SK-N-SH (cell line): Measurements from ENCODE around the gene FIZ1.

Experiments used
- CTCF ChIP-seq: fragments of 200-600 bp; sonication (generic); IDR thresholded peaks from 2 replicates; pipeline ENCODE4 v1.6.1; 2017; ENCODE audit warnings: antibody characterized with exemption, mild to moderate bottlenecking, moderate library complexity
- EP300 ChIP-seq, 2 experiments: IDR thresholded peaks; 2 replicates each; pipeline versions ENCODE4 v1.4.0 to v1.6.1; 2012; ENCODE audit warnings: borderline replicate concordance in 1 of 2, low read depth in 1 of 2, low read length in 1 of 2
- EZH2phosphoT487 ChIP-seq: fragments of 200-600 bp; sonication (generic); IDR thresholded peaks from 2 replicates; pipeline ENCODE4 v1.6.1; 2017; ENCODE audit warnings: low read depth, mixed run types, mild to moderate bottlenecking, antibody characterized with exemption, moderate library complexity, borderline replicate concordance
- MXI1 ChIP-seq: IDR thresholded peaks from 2 replicates; pipeline ENCODE4 v1.6.1; 2012; ENCODE audit warnings: mild to moderate bottlenecking, low read depth, low read length, improper control_type of control experiment
- POLR2AphosphoS5 ChIP-seq: IDR thresholded peaks from 2 replicates; pipeline ENCODE4 v1.6.1; 2012; ENCODE audit warnings: low read depth, low read length
- RXRA ChIP-seq: IDR thresholded peaks from 2 replicates; pipeline ENCODE4 v1.4.0; 2012; ENCODE audit warnings: low read depth, mild to moderate bottlenecking, borderline replicate concordance
- TCF12 ChIP-seq: IDR thresholded peaks from 2 replicates; pipeline ENCODE4 v1.4.0; 2012
- TF ChIP-seq, protein P1 (sequence below): fragments of 150-350 bp; IDR thresholded peaks from 2 replicates; pipeline ENCODE4 v1.6.1; 2016; ENCODE audit warnings: mild to moderate bottlenecking, low read depth, low read length
- TF ChIP-seq, protein P2 (sequence below): IDR thresholded peaks from 2 replicates; pipeline ENCODE4 v1.4.0; 2012; ENCODE audit warnings: low read depth
- TF ChIP-seq, protein P3 (sequence below): IDR thresholded peaks from 2 replicates; pipeline ENCODE4 v1.6.1; 2012; ENCODE audit warnings: mild to moderate bottlenecking, low read depth, low read length, moderate library complexity

DNA sequence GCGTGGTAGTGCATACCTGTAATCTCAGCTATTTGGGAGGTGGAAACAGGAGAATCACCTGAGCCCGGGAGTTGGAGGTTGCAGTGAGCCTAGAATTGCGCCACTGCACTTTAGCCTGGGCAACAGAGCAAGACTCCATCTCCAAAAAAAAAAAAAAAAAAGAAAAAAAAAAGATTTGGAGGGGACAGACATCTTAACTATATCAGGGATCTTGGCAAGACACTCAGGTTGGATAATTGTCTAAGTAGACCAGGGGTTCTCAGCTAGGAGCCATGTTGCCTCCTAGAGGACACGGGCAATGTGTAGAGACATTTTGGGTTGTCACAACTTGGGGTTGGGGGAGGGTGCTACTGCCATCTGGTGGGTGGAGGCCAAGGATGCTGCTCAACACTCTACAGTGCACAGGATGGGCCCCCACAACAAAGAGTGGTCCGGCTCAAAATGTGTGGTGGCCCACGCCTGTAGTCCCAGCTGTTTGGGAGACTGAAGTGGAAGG lies 39.6 kb upstream of the FIZ1 start:
- peak; percentile 64 for TF ChIP-seq CTCF
- TF ChIP-seq EP300 (IDR thresholded peaks at IDR 0.05; ENCODE audit: borderline replicate concordance in 1 of 2, low read depth in 1 of 2, low read length in 1 of 2) = no peak
- TF ChIP-seq, protein P1, sequence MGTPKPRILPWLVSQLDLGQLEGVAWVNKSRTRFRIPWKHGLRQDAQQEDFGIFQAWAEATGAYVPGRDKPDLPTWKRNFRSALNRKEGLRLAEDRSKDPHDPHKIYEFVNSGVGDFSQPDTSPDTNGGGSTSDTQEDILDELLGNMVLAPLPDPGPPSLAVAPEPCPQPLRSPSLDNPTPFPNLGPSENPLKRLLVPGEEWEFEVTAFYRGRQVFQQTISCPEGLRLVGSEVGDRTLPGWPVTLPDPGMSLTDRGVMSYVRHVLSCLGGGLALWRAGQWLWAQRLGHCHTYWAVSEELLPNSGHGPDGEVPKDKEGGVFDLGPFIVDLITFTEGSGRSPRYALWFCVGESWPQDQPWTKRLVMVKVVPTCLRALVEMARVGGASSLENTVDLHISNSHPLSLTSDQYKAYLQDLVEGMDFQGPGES = no peak
- no peak for TF ChIP-seq POLR2AphosphoS5
- TF ChIP-seq, protein P2, sequence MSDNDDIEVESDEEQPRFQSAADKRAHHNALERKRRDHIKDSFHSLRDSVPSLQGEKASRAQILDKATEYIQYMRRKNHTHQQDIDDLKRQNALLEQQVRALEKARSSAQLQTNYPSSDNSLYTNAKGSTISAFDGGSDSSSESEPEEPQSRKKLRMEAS = no peak
- TF ChIP-seq, protein P3, sequence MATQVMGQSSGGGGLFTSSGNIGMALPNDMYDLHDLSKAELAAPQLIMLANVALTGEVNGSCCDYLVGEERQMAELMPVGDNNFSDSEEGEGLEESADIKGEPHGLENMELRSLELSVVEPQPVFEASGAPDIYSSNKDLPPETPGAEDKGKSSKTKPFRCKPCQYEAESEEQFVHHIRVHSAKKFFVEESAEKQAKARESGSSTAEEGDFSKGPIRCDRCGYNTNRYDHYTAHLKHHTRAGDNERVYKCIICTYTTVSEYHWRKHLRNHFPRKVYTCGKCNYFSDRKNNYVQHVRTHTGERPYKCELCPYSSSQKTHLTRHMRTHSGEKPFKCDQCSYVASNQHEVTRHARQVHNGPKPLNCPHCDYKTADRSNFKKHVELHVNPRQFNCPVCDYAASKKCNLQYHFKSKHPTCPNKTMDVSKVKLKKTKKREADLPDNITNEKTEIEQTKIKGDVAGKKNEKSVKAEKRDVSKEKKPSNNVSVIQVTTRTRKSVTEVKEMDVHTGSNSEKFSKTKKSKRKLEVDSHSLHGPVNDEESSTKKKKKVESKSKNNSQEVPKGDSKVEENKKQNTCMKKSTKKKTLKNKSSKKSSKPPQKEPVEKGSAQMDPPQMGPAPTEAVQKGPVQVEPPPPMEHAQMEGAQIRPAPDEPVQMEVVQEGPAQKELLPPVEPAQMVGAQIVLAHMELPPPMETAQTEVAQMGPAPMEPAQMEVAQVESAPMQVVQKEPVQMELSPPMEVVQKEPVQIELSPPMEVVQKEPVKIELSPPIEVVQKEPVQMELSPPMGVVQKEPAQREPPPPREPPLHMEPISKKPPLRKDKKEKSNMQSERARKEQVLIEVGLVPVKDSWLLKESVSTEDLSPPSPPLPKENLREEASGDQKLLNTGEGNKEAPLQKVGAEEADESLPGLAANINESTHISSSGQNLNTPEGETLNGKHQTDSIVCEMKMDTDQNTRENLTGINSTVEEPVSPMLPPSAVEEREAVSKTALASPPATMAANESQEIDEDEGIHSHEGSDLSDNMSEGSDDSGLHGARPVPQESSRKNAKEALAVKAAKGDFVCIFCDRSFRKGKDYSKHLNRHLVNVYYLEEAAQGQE = no peak
- TF ChIP-seq MXI1 = no peak
- TF ChIP-seq EZH2phosphoT487 = no peak
- TF ChIP-seq RXRA = no peak
- no peak for TF ChIP-seq TCF12
